Endothelial cell of umbilical vein (primary cell): ENCODE results near the gene MINPP1. TPM values are rescaled to one million over a fixed set of nuclear protein-coding genes. Genes with fewer than 3 reads are reported as not detected.

ENCODE experiments used
- BruUV-seq: library from RNA; stranded (reverse); fragments of 400-500 nt; replicated peaks from 2 replicates; lab custom pipeline; 2021; lab: Mats Ljungman, UMichigan
- CTCF ChIA-PET: fragments of 300-600, 350-600 bp; sonication (Branson Sonifier 250); formaldehyde crosslinking; loops from one replicate; lab custom pipeline; 2021; ENCODE audit warnings: antibody characterized with exemption, inconsistent platforms; lab: Charles Lee
- POLR2A ChIA-PET: fragments of 300-600, 350-600 bp; sonication (Branson Sonifier 250); formaldehyde crosslinking; loops from one replicate; lab custom pipeline; 2021; ENCODE audit warnings: antibody characterized with exemption, inconsistent platforms; lab: Charles Lee
- DNase-seq: peaks from one replicate; pipeline ENCODE4 v3.0.0-alpha.2; 2011; ENCODE audit warnings: low read depth, low spot score
- FAIRE-seq: peaks from 2 replicates; lab custom pipeline; 2011; peaks lifted over from hg19 to GRCh38; lab: Jason Lieb, UNC
- H2AFZ ChIP-seq: 2 replicates; pipeline ENCODE4 v1.6.0; 2012; ENCODE audit warnings: low read depth, low read length, control low read depth, inconsistent platforms
- H3K27ac ChIP-seq: 2 replicates; pipeline ENCODE4 v1.5.1; 2011; ENCODE audit warnings: low read depth, mild to moderate bottlenecking, control low read depth, low read length, moderate library complexity; ENCODE audit not compliant: insufficient read depth
- H3K27me3 ChIP-seq, 2 experiments: 2 replicates each; pipeline versions ENCODE4 v1.6.0 to v1.6.1; 2011; ENCODE audit warnings: low read length in 2 of 2, mixed read lengths in 1 of 2; ENCODE audit not compliant: control insufficient read depth in 2 of 2, insufficient read depth in 2 of 2
- H3K36me3 ChIP-seq, 2 experiments: 2 replicates in 1 of 2; 3 replicates in 1 of 2; pipeline ENCODE4 v1.5.1; 2011; ENCODE audit warnings: low read length in 2 of 2, mild to moderate bottlenecking in 1 of 2, moderate library complexity in 1 of 2; ENCODE audit not compliant: control insufficient read depth in 2 of 2, insufficient read depth in 2 of 2; ENCODE audit errors: extremely low read depth in 1 of 2
- H3K4me1 ChIP-seq: 3 replicates; pipeline ENCODE4 v1.5.1; 2011; ENCODE audit warnings: mild to moderate bottlenecking, low read length; ENCODE audit not compliant: control insufficient read depth, insufficient read depth; ENCODE audit errors: extremely low read depth
- H3K4me2 ChIP-seq: 2 replicates; pipeline ENCODE4 v1.6.1; 2011; ENCODE audit warnings: low read length, control low read depth, mixed read lengths; ENCODE audit not compliant: insufficient read depth
- H3K4me3 ChIP-seq, 3 experiments: fragments of 200-600 bp in 1 of 3; sonication (generic), shearing (Covaris generic) in 1 of 3; replicated peaks in 1 of 3; 2 replicates each; pipeline ENCODE4 v1.5.1; 2011 to 2016; ENCODE audit warnings: control low read depth in 3 of 3, low read length in 3 of 3, mild to moderate bottlenecking in 2 of 3, inconsistent platforms in 1 of 3, low read depth in 1 of 3, moderate library complexity in 1 of 3; ENCODE audit not compliant: insufficient read depth in 1 of 3
- H3K79me2 ChIP-seq: 2 replicates; pipeline ENCODE4 v1.6.0; 2012; ENCODE audit warnings: low read length, inconsistent platforms; ENCODE audit not compliant: control insufficient read depth, insufficient read depth
- H3K9ac ChIP-seq: replicated peaks from 2 replicates; pipeline ENCODE3; 2011; ENCODE audit warnings: low read length, control low read depth; ENCODE audit not compliant: insufficient read depth; ENCODE audit errors: extremely low read depth
- H3K9me1 ChIP-seq: replicated peaks from 3 replicates; pipeline ENCODE4 v1.6.0; 2011; ENCODE audit warnings: mild to moderate bottlenecking, low read length; ENCODE audit not compliant: control insufficient read depth, insufficient read depth; ENCODE audit errors: extremely low read depth
- H3K9me3 ChIP-seq: replicated peaks from 2 replicates; pipeline ENCODE4 v1.5.1; 2012; ENCODE audit warnings: low read length, inconsistent platforms; ENCODE audit not compliant: control insufficient read depth, insufficient read depth
- H4K20me1 ChIP-seq: replicated peaks from 2 replicates; pipeline ENCODE3; 2011; ENCODE audit warnings: mild to moderate bottlenecking, low read length; ENCODE audit not compliant: control insufficient read depth, insufficient read depth; ENCODE audit errors: extremely low read depth
- CTCF ChIP-seq, 2 donors: IDR thresholded peaks; 1 replicate in 1 of 2; 2 replicates in 1 of 2; pipeline ENCODE4 v1.5.1; 2011; ENCODE audit warnings: low read length in 2 of 2, mild to moderate bottlenecking in 2 of 2, moderate library complexity in 2 of 2, control low read depth in 1 of 2, inconsistent platforms in 1 of 2, low read depth in 1 of 2; ENCODE audit not compliant: insufficient read depth in 1 of 2; ENCODE audit errors: extremely low read depth in 1 of 2
- EZH2 ChIP-seq: IDR thresholded peaks from 2 replicates; pipeline ENCODE4 v1.6.1; 2012; ENCODE audit warnings: borderline replicate concordance, low read depth, mild to moderate bottlenecking, moderate library complexity, low read length, inconsistent platforms; ENCODE audit not compliant: severe bottlenecking
- GATA2 ChIP-seq: IDR thresholded peaks from 2 replicates; pipeline ENCODE4 v1.7.0; 2011; ENCODE audit warnings: low read depth, mild to moderate bottlenecking, moderate library complexity, mixed read lengths, low read length; ENCODE audit not compliant: insufficient read length, insufficient read depth
- JUN ChIP-seq: IDR thresholded peaks from 2 replicates; pipeline ENCODE4 v1.6.1; 2011; ENCODE audit warnings: borderline replicate concordance, low read depth; ENCODE audit not compliant: insufficient read length, insufficient read depth
- MYC ChIP-seq: IDR thresholded peaks from one replicate; pipeline ENCODE4 v1.6.1; 2011; ENCODE audit warnings: mild to moderate bottlenecking, low read depth, low read length
- POLR2A ChIP-seq: IDR thresholded peaks from 2 replicates; pipeline ENCODE4 v1.6.1; 2012; ENCODE audit warnings: low read depth, mild to moderate bottlenecking, control low read depth, low read length
- POLR2AphosphoS5 ChIP-seq: IDR thresholded peaks from 2 replicates; pipeline ENCODE4 v1.6.1; 2012; ENCODE audit warnings: low read depth, mild to moderate bottlenecking, control low read depth, low read length, moderate library complexity; ENCODE audit not compliant: insufficient read depth
- dilution Hi-C: fragments of 300-500 bp; cut with MboI; formaldehyde crosslinking; loops from one replicate; pipeline ENCODE4 v1.15.0; 2019; ENCODE audit warnings: low sequenced_read_pairs; ENCODE audit not compliant: extremely low pct_ligation_motif_present
- intact Hi-C: fragments of 100-400 bp; cut with micrococcal nuclease; formaldehyde crosslinking; loops from one replicate; pipeline ENCODE4 v1.10.0; 2022
- polyA plus RNA-seq, 4 experiments: library from polyadenylated mRNA; depleted of rRNA in 3 of 4; stranded (reverse) in 3 of 4; unstranded in 1 of 4; fragments of >200 nt; gene quantifications; 2 replicates each; pipeline versions ENCODE4 v1.2.1 to v1.2.3, GENCODE V29; 2011 to 2012; ENCODE audit warnings: missing spikeins in 1 of 4
- total RNA-seq: library from RNA; stranded (reverse); gene quantifications from 2 replicates; pipeline ENCODE4 v1.2.3, GENCODE V29; 2021

MINPP1 gene
- total and polyA plus RNA-seq, 2 donors (not counting 3 experiments of a cell fraction or from before 2014, with no cell fraction given) = 11.7 to 23.8 TPM

GRCh38 chr10:87511526-87511925 is 6.8 kb downstream of the MINPP1 start:
- no TSS peak for BruUV-seq
- H3K27me3 ChIP-seq = no peaks in the 10 kb centered on the region
- no peak for FAIRE-seq
- peaks cover 3% of the 10 kb centered on the region for H3K4me1 ChIP-seq
- H3K4me3 ChIP-seq = no peak overlapping the region
- no peak overlapping the region for H3K27ac ChIP-seq
- peaks cover 6% of the 10 kb centered on the region for H3K79me2 ChIP-seq
- intact Hi-C loops = no loop called here
- H2AFZ ChIP-seq = no peak overlapping the region
- POLR2A ChIA-PET = no interaction called here
- H4K20me1 ChIP-seq = no peaks in the 10 kb centered on the region
- CTCF ChIA-PET = interaction anchor here (0.9 kb wide), 1 partner anchor 340 kb away, joined by 3 read pairs; no protein-coding TSS in a partner anchor
- dilution Hi-C loops = no loop called here
- no peak for TF ChIP-seq GATA2
- TF ChIP-seq POLR2A = no peak
- no peaks in the 10 kb centered on the region for H3K9me3 ChIP-seq
- no peak for DNase-seq
- no peak overlapping the region for H3K4me2 ChIP-seq
- no peak overlapping the region for H3K9ac ChIP-seq
- H3K9me1 ChIP-seq = no peaks in the 10 kb centered on the region
- H3K36me3 ChIP-seq = peaks cover 0 to 7% of the 10 kb centered on the region in 2 experiments

GRCh38 chr10:87518937-87519336 is 14.2 kb downstream of the MINPP1 start:
- dilution Hi-C loops (no loop called here), intact Hi-C loops (no loop called here)
- Histone ChIP-seq H3K36me3 (peaks cover 0 to 2% of the 10 kb centered on the region in 2 experiments), H3K27ac (no peak overlapping the region), H3K9me1 (no peaks in the 10 kb centered on the region), H3K4me3 (no peak overlapping the region), H3K9me3 (no peaks in the 10 kb centered on the region), H3K4me1 (no peaks in the 10 kb centered on the region), H3K79me2 (no peaks in the 10 kb centered on the region), H2AFZ (no peak overlapping the region), H3K9ac (no peak overlapping the region), H3K27me3 (no peaks in the 10 kb centered on the region), H4K20me1 (no peaks in the 10 kb centered on the region), H3K4me2 (no peak overlapping the region)
- ChIA-PET CTCF (interaction anchor here (1.5 to 1.9 kb wide), 2 partner anchors 14 kb away, joined by 4 to 10 read pairs; partner anchors contain the start of gene MINPP1), POLR2A (no interaction called here)
- no TSS peak for BruUV-seq
- FAIRE-seq (no peak), DNase-seq (no peak)
- TF ChIP-seq POLR2A = no peak
- TF ChIP-seq GATA2 = no peak
- TF ChIP-seq POLR2AphosphoS5 = no peak
- no peak for TF ChIP-seq MYC
- TF ChIP-seq EZH2 = no peak
- TF ChIP-seq JUN = no peak
- no peak for TF ChIP-seq CTCF (IDR thresholded peaks at IDR 0.05; ENCODE audit: extremely low read depth in 1 of 2, insufficient read depth in 1 of 2, low read depth in 1 of 2, low read length in 2 of 2)
